ENCODE results near the gene OLFML2A. TPM values are rescaled to one million over a fixed set of nuclear protein-coding genes. Genes with fewer than 3 reads are reported as not detected.

OLFML2A gene
- total RNA-seq, 1 experiment from 2014 or later, result 5.8 TPM

GRCh38 chr9:124846969-124847368 lies 70.0 kb downstream of the OLFML2A start:
- no peaks in the 10 kb centered on the region for H3K27me3 ChIP-seq (ENCODE audit: insufficient read depth, low read length)
- WGBS (ENCODE audit: extremely low coverage, insufficient read length, low lambda C conversion rate), result no CpG with 5 or more reads among the region's 6 CpGs
- no peak overlapping the region for H3K27ac ChIP-seq (ENCODE audit: insufficient read length, low read depth, low read length)
- H4K5ac ChIP-seq (ENCODE audit: insufficient read length, low read depth, low read length), result no peak overlapping the region
- no peak overlapping the region for H2BK120ac ChIP-seq (ENCODE audit: low read depth, low read length, poor library complexity, severe bottlenecking)
- peaks cover 0 to 11% of the 10 kb centered on the region in 2 experiments; a peak in 2 of 4 replicates for H3K4me1 Mint-ChIP-seq
- H3K27me3 Mint-ChIP-seq (ENCODE audit: low read depth), result no peaks in the 10 kb centered on the region; the same call in 1 of the 2 replicates
- no peaks in the 10 kb centered on the region for H3K4me1 ChIP-seq (ENCODE audit: insufficient read depth, low read length)
- no peaks in the 10 kb centered on the region for H3K36me3 Mint-ChIP-seq (ENCODE audit: insufficient read depth in 1 of 3, low read depth in 3 of 3)
- H3K9me3 Mint-ChIP-seq, result no peaks in the 10 kb centered on the region
- no peak overlapping the region for H3K14ac ChIP-seq (ENCODE audit: insufficient read depth, low read length)
- no peak overlapping the region for H3K23ac ChIP-seq (ENCODE audit: insufficient read length, low read depth, low read length)
- H2BK12ac ChIP-seq (ENCODE audit: insufficient read length, low read depth, low read length), result no peak overlapping the region
- no peak overlapping the region for H2AK5ac ChIP-seq (ENCODE audit: insufficient read length, low read length)
- no peak overlapping the region for H3K56ac ChIP-seq (ENCODE audit: insufficient read length, low read depth, low read length)
- H4K8ac ChIP-seq (replicated peaks; ENCODE audit: insufficient read length, low read depth, low read length), result no peak overlapping the region
- H2BK20ac ChIP-seq (ENCODE audit: low read depth, low read length, poor library complexity, severe bottlenecking), result no peak overlapping the region
- H3K79me2 ChIP-seq (ENCODE audit: insufficient read depth, low read length), result no peaks in the 10 kb centered on the region
- no peak overlapping the region for H3K27ac Mint-ChIP-seq
- H3K79me1 ChIP-seq (ENCODE audit: insufficient read depth, low read depth, low read length, poor library complexity, severe bottlenecking), result no peaks in the 10 kb centered on the region
- H3K4ac ChIP-seq (ENCODE audit: low read depth, low read length), result no peak overlapping the region
- no peak overlapping the region for H3T11ph ChIP-seq (ENCODE audit: low read length)
- H2AFZ ChIP-seq (ENCODE audit: low read length), result no peak overlapping the region
- no peak overlapping the region for H4K91ac ChIP-seq (ENCODE audit: insufficient read length, low read depth, low read length)
- H3K4me2 ChIP-seq (ENCODE audit: insufficient read depth, insufficient read length, low read length), result no peak overlapping the region
- H3K9me3 ChIP-seq (ENCODE audit: control insufficient read depth, low read depth, low read length), result no peaks in the 10 kb centered on the region
- no peaks in the 10 kb centered on the region for H4K20me1 ChIP-seq (ENCODE audit: control insufficient read depth, insufficient read depth, insufficient read length)
- DNase-seq, result no peak
- H3K23me2 ChIP-seq (ENCODE audit: insufficient read length, low read depth, low read length, poor library complexity, severe bottlenecking), result no peaks in the 10 kb centered on the region
- no peak overlapping the region for H2BK5ac ChIP-seq (ENCODE audit: insufficient read length, low read length)
- H3K4me3 Mint-ChIP-seq, result no peak overlapping the region
- TF ChIP-seq, protein P1, sequence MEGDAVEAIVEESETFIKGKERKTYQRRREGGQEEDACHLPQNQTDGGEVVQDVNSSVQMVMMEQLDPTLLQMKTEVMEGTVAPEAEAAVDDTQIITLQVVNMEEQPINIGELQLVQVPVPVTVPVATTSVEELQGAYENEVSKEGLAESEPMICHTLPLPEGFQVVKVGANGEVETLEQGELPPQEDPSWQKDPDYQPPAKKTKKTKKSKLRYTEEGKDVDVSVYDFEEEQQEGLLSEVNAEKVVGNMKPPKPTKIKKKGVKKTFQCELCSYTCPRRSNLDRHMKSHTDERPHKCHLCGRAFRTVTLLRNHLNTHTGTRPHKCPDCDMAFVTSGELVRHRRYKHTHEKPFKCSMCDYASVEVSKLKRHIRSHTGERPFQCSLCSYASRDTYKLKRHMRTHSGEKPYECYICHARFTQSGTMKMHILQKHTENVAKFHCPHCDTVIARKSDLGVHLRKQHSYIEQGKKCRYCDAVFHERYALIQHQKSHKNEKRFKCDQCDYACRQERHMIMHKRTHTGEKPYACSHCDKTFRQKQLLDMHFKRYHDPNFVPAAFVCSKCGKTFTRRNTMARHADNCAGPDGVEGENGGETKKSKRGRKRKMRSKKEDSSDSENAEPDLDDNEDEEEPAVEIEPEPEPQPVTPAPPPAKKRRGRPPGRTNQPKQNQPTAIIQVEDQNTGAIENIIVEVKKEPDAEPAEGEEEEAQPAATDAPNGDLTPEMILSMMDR (conservative IDR thresholded peaks at IDR 0.05), result no peak
- no peak overlapping the region for H2BK15ac ChIP-seq (ENCODE audit: low read depth, low read length)
- H3K9ac ChIP-seq (ENCODE audit: extremely low read depth, insufficient read length, low read length), result no peak overlapping the region
- H3K18ac ChIP-seq (ENCODE audit: insufficient read length, low read depth, low read length), result no peak overlapping the region
